Loucy (cell line): ENCODE measurements around the gene ANAPC10.

Source experiments
- H2AFZ ChIP-seq: fragments of 200-600 bp; sonication (generic); 2 replicates; pipeline ENCODE4 v1.6.0; 2016; ENCODE audit warnings: antibody characterized with exemption, mild to moderate bottlenecking, low read length, moderate library complexity
- H3F3A ChIP-seq: fragments of 200-600 bp; 2 replicates; pipeline ENCODE4 v1.6.0; 2016; ENCODE audit warnings: antibody characterized with exemption, low read depth, mild to moderate bottlenecking
- H3K27me3 ChIP-seq: fragments of 200-600 bp; sonication (generic); 2 replicates; pipeline ENCODE4 v1.6.1; 2014; ENCODE audit warnings: low read length, mild to moderate bottlenecking; ENCODE audit not compliant: insufficient read depth, poor library complexity, severe bottlenecking
- H3K36me3 ChIP-seq: fragments of 200-600 bp; sonication (generic); 2 replicates; pipeline ENCODE4 v1.6.1; 2016; ENCODE audit warnings: low read length; ENCODE audit not compliant: insufficient read depth
- H3K4me1 ChIP-seq: fragments of 200-600 bp; sonication (generic); 2 replicates; pipeline ENCODE4 v1.5.1; 2014; ENCODE audit warnings: low read length, mild to moderate bottlenecking; ENCODE audit not compliant: insufficient read depth, poor library complexity, severe bottlenecking
- H3K4me2 ChIP-seq: fragments of 200-600 bp; sonication (generic); 2 replicates; pipeline ENCODE4 v1.6.0; 2014; ENCODE audit warnings: antibody characterized with exemption, low read length, low read depth, mild to moderate bottlenecking; ENCODE audit not compliant: poor library complexity, severe bottlenecking
- H3K4me3 ChIP-seq: fragments of 200-600 bp; sonication (generic); 2 replicates; pipeline ENCODE4 v1.5.1; 2014; ENCODE audit warnings: low read length, mild to moderate bottlenecking, mixed read lengths; ENCODE audit not compliant: poor library complexity, severe bottlenecking
- H3K79me2 ChIP-seq: fragments of 200-600 bp; sonication (generic); 2 replicates; pipeline ENCODE4 v1.6.1; 2014; ENCODE audit warnings: low read length; ENCODE audit not compliant: insufficient read depth
- H3K9ac ChIP-seq: fragments of 200-600 bp; sonication (generic); 2 replicates; pipeline ENCODE4 v1.6.0; 2014; ENCODE audit warnings: mild to moderate bottlenecking, low read depth, low read length, moderate library complexity; ENCODE audit not compliant: poor library complexity, severe bottlenecking
- H3K9me2 ChIP-seq: fragments of 200-600 bp; sonication (generic); replicated peaks from 2 replicates; pipeline ENCODE4 v1.6.1; 2016; ENCODE audit warnings: low read depth, low read length, mixed read lengths
- H3K9me3 ChIP-seq: fragments of 200-600 bp; sonication (generic); 2 replicates; pipeline ENCODE4 v1.6.1; 2014; ENCODE audit warnings: mild to moderate bottlenecking, antibody characterized with exemption, low read length, low read depth; ENCODE audit not compliant: insufficient read depth
- H4K20me1 ChIP-seq: fragments of 200-600 bp; sonication (generic); 2 replicates; pipeline ENCODE4 v1.6.0; 2014; ENCODE audit warnings: antibody characterized with exemption, low read length, mild to moderate bottlenecking; ENCODE audit not compliant: insufficient read depth, poor library complexity, severe bottlenecking
- CTCF ChIP-seq: fragments of 200-600 bp; sonication (generic); conservative IDR thresholded peaks from 2 replicates; pipeline ENCODE4 v1.5.1; 2014; ENCODE audit warnings: mild to moderate bottlenecking, antibody characterized with exemption, low read length
- EZH2phosphoT487 ChIP-seq: fragments of 200-600 bp; IDR thresholded peaks from 2 replicates; pipeline ENCODE4 v1.6.1; 2018; ENCODE audit warnings: antibody characterized with exemption, mild to moderate bottlenecking, moderate library complexity, borderline replicate concordance

The ANAPC10 gene

GRCh38 chr4:145043306-145043705, 54.7 kb downstream of the ANAPC10 start:
- no peak overlapping the region for H3K4me2 ChIP-seq
- H2AFZ ChIP-seq, result no peak overlapping the region
- no peak overlapping the region for H3K4me3 ChIP-seq
- peaks cover 12% of the 10 kb centered on the region; the same call in 1 of the 2 replicates for H3K79me2 ChIP-seq
- no peaks in the 10 kb centered on the region for H4K20me1 ChIP-seq
- H3F3A ChIP-seq, result no peaks in the 10 kb centered on the region
- no peak for TF ChIP-seq CTCF
- no peak for TF ChIP-seq EZH2phosphoT487
- H3K4me1 ChIP-seq, result no peaks in the 10 kb centered on the region
- H3K36me3 ChIP-seq, result no peaks in the 10 kb centered on the region; the same call in 1 of the 2 replicates
- H3K27me3 ChIP-seq, result no peaks in the 10 kb centered on the region
- H3K9me2 ChIP-seq, result no peaks in the 10 kb centered on the region
- no peak overlapping the region for H3K9ac ChIP-seq
- H3K9me3 ChIP-seq, result no peaks in the 10 kb centered on the region

GRCh38 chr4:145042601-145043285, 55.3 kb downstream of the ANAPC10 start:
- Histone ChIP-seq H3K79me2 (peaks cover 12% of the 10 kb centered on the region; the same call in 1 of the 2 replicates), H3K4me2 (no peak overlapping the region), H3K9me2 (no peaks in the 10 kb centered on the region), H3K4me3 (no peak overlapping the region), H3K9me3 (no peaks in the 10 kb centered on the region), H4K20me1 (no peaks in the 10 kb centered on the region), H3K27me3 (no peaks in the 10 kb centered on the region), H3F3A (no peaks in the 10 kb centered on the region), H2AFZ (no peak overlapping the region), H3K4me1 (no peaks in the 10 kb centered on the region), H3K9ac (no peak overlapping the region), H3K36me3 (no peaks in the 10 kb centered on the region; the same call in 1 of the 2 replicates)
- TF ChIP-seq CTCF, result no peak
- TF ChIP-seq EZH2phosphoT487, result no peak

DNA sequence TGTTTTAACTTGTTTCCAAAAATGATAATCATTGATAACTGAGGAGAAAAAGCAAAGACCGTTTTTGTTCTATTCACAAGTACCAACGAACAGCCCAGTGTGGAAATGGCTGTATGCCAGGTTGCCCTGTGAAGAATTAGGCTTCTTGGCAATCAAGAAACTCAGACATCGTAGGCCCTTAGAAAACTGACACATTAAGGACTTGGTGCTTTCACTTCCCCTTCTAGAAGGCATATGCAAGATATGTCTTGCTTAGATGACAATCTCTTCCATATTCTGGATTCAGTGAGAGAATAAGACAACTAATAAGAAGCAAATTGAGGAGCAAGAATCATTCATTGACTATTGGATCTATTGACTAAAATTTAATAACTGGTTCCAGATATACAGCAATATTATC, 56.6 kb downstream of the ANAPC10 start:
- TF ChIP-seq CTCF, result no peak
- Histone ChIP-seq H4K20me1 (no peaks in the 10 kb centered on the region), H3F3A (no peaks in the 10 kb centered on the region), H3K79me2 (peaks cover 12% of the 10 kb centered on the region; the same call in 1 of the 2 replicates), H3K4me2 (no peak overlapping the region), H3K36me3 (no peaks in the 10 kb centered on the region; the same call in 1 of the 2 replicates), H3K27me3 (no peaks in the 10 kb centered on the region), H3K9ac (no peak overlapping the region), H3K9me2 (no peaks in the 10 kb centered on the region), H3K9me3 (no peaks in the 10 kb centered on the region), H3K4me3 (no peak overlapping the region), H3K4me1 (no peaks in the 10 kb centered on the region), H2AFZ (no peak overlapping the region)
